PC-9 (cell line): ENCODE measurements around the gene DUOXA1.

ENCODE experiments used
- EZH2 ChIP-seq: fragments of 200-600 bp; sonication (generic); IDR thresholded peaks from 2 replicates; pipeline ENCODE4 v1.8.0; 2017; ENCODE audit warnings: antibody characterized with exemption, low read depth
- TF ChIP-seq, protein P1 (sequence below): fragments of 200-600 bp; sonication (generic); conservative IDR thresholded peaks from 2 replicates; pipeline ENCODE4 v1.6.1; 2017; ENCODE audit warnings: mixed run types, antibody characterized with exemption, mild to moderate bottlenecking, moderate library complexity

- no peak for TF ChIP-seq EZH2
- TF ChIP-seq, protein P1, sequence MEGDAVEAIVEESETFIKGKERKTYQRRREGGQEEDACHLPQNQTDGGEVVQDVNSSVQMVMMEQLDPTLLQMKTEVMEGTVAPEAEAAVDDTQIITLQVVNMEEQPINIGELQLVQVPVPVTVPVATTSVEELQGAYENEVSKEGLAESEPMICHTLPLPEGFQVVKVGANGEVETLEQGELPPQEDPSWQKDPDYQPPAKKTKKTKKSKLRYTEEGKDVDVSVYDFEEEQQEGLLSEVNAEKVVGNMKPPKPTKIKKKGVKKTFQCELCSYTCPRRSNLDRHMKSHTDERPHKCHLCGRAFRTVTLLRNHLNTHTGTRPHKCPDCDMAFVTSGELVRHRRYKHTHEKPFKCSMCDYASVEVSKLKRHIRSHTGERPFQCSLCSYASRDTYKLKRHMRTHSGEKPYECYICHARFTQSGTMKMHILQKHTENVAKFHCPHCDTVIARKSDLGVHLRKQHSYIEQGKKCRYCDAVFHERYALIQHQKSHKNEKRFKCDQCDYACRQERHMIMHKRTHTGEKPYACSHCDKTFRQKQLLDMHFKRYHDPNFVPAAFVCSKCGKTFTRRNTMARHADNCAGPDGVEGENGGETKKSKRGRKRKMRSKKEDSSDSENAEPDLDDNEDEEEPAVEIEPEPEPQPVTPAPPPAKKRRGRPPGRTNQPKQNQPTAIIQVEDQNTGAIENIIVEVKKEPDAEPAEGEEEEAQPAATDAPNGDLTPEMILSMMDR = no peak
Measured at GRCh38 chr15:45132844-45133560, 3.3 kb upstream of the DUOXA1 start.
